KBM-7 (cell line): ENCODE data around the gene PYCR2.

Source experiments
- DNase-seq: peaks from one replicate; pipeline ENCODE4 v3.0.0-alpha.2; 2015
- in situ Hi-C: fragments of 300-500 bp; cut with MboI; formaldehyde crosslinking; loops from 2 replicates; pipeline ENCODE4 v1.14.3; 2020; ENCODE audit warnings: low sequenced_read_pairs, low pct_unique_long_range_greater_than_20kb, mixed read lengths

The PYCR2 gene

GRCh38 chr1:225928186-225929175 is 4.4 kb upstream of the PYCR2 start:
- peak; percentile 39 for DNase-seq
- in situ Hi-C loops, result no loop called here

- in situ Hi-C loops, result no loop called here
- peak; percentile 70 for DNase-seq
Measured at GRCh38 chr1:225926551-225927113, 2.6 kb upstream of the PYCR2 start.

- in situ Hi-C loops, result no loop called here
- DNase-seq, result no peak
Measured at GRCh38 chr1:225923381-225923691, 714 bp downstream of the PYCR2 start.

- no peak for DNase-seq
- in situ Hi-C loops, result no loop called here
Measured at GRCh38 chr1:225921734-225922709, 2.0 kb downstream of the PYCR2 start.

- peak; percentile 61 for DNase-seq
- in situ Hi-C loops, result no loop called here
Measured at GRCh38 chr1:225919906-225920305, 4.1 kb downstream of the PYCR2 start.

GRCh38 chr1:225918280-225918679 is 5.8 kb downstream of the PYCR2 start:
- in situ Hi-C loops, result no loop called here
- DNase-seq, result no peak

GRCh38 chr1:225917536-225917935 is 6.5 kb downstream of the PYCR2 start:
- no peak for DNase-seq
- in situ Hi-C loops, result no loop called here

- in situ Hi-C loops, result no loop called here
- DNase-seq, result no peak
Measured at GRCh38 chr1:225917101-225917500, 6.9 kb downstream of the PYCR2 start.

GRCh38 chr1:225915538-225915991 is 8.5 kb downstream of the PYCR2 start:
- no peak for DNase-seq

GRCh38 chr1:225914947-225915346 is 9.1 kb downstream of the PYCR2 start:
- DNase-seq, result no peak
- in situ Hi-C loops, result no loop called here

More at GRCh38 chr1:225915538-225915991, 8.5 kb downstream of the PYCR2 start:
- in situ Hi-C loops, result no loop called here

- in situ Hi-C loops, result no loop called here
- DNase-seq, result no peak
Measured at GRCh38 chr1:225914391-225914790, 9.7 kb downstream of the PYCR2 start.

- no peak for DNase-seq
- in situ Hi-C loops, result no loop called here
Measured at GRCh38 chr1:225911191-225912130, 12.6 kb downstream of the PYCR2 start.

- in situ Hi-C loops, result no loop called here
- no peak for DNase-seq
Measured at GRCh38 chr1:225909477-225909876, 14.6 kb downstream of the PYCR2 start.

- in situ Hi-C loops, result no loop called here
- DNase-seq, result no peak
Measured at GRCh38 chr1:225908773-225909172, 15.3 kb downstream of the PYCR2 start.

- in situ Hi-C loops, result no loop called here
- DNase-seq, result no peak
Measured at GRCh38 chr1:225908013-225908640, 15.9 kb downstream of the PYCR2 start.

- in situ Hi-C loops, result no loop called here
- no peak for DNase-seq
Measured at GRCh38 chr1:225907341-225907740, 16.7 kb downstream of the PYCR2 start.

GRCh38 chr1:225906467-225906866 is 17.6 kb downstream of the PYCR2 start:
- in situ Hi-C loops, result no loop called here

GRCh38 chr1:225903623-225904022 is 20.4 kb downstream of the PYCR2 start:
- DNase-seq, result no peak
- in situ Hi-C loops, result no loop called here

More at GRCh38 chr1:225906467-225906866, 17.6 kb downstream of the PYCR2 start:
- DNase-seq, result no peak
